Endothelial cell (in vitro differentiated cells): ENCODE results near the gene CAPN1. TPM values are rescaled to one million over a fixed set of nuclear protein-coding genes. Genes with fewer than 3 reads are reported as not detected.

ENCODE experiments used
- DNase-seq: peaks from one replicate; pipeline ENCODE4 v3.0.0; 2021; ENCODE audit warnings: low spot score
- H3K27ac Mint-ChIP-seq: one replicate; pipeline ENCODE4 v1.8.0; 2021; ENCODE audit warnings: mixed read lengths, inconsistent platforms; ENCODE audit not compliant: unreplicated experiment
- H3K27me3 Mint-ChIP-seq: one replicate; pipeline ENCODE4 v1.8.0; 2021; ENCODE audit warnings: mild to moderate bottlenecking, moderate library complexity, mixed read lengths, inconsistent platforms; ENCODE audit not compliant: unreplicated experiment
- H3K36me3 Mint-ChIP-seq: one replicate; pipeline ENCODE4 v1.8.0; 2021; ENCODE audit warnings: mild to moderate bottlenecking, low read depth, mixed read lengths, inconsistent platforms; ENCODE audit not compliant: unreplicated experiment
- H3K4me1 Mint-ChIP-seq: one replicate; pipeline ENCODE4 v1.8.0; 2021; ENCODE audit warnings: mild to moderate bottlenecking, mixed read lengths, inconsistent platforms; ENCODE audit not compliant: unreplicated experiment
- H3K4me3 Mint-ChIP-seq: one replicate; pipeline ENCODE4 v1.8.0; 2021; ENCODE audit warnings: mild to moderate bottlenecking, mixed read lengths, inconsistent platforms; ENCODE audit not compliant: unreplicated experiment
- H3K9me3 Mint-ChIP-seq: one replicate; pipeline ENCODE4 v1.8.0; 2021; ENCODE audit warnings: mixed read lengths, inconsistent platforms; ENCODE audit not compliant: unreplicated experiment
- total RNA-seq: library from RNA; stranded (reverse); fragmentation: NEBNext Ultra II Directional; extraction: Animal tissue kit (Norgen Biotek cat#: 25700); gene quantifications from one replicate; pipeline ENCODE4 v1.2.1, GENCODE V29; 2021; ENCODE audit not compliant: unreplicated experiment
- TF ChIP-seq, protein P1 (sequence below): fragments of 200-600 bp; sonication (generic); IDR thresholded peaks from one replicate; pipeline ENCODE4 v1.5.0; 2021; ENCODE audit warnings: antibody characterized with exemption; ENCODE audit not compliant: unreplicated experiment

CAPN1 gene
- total RNA-seq, 1 donor from 2014 or later, result 148 TPM

DNA sequence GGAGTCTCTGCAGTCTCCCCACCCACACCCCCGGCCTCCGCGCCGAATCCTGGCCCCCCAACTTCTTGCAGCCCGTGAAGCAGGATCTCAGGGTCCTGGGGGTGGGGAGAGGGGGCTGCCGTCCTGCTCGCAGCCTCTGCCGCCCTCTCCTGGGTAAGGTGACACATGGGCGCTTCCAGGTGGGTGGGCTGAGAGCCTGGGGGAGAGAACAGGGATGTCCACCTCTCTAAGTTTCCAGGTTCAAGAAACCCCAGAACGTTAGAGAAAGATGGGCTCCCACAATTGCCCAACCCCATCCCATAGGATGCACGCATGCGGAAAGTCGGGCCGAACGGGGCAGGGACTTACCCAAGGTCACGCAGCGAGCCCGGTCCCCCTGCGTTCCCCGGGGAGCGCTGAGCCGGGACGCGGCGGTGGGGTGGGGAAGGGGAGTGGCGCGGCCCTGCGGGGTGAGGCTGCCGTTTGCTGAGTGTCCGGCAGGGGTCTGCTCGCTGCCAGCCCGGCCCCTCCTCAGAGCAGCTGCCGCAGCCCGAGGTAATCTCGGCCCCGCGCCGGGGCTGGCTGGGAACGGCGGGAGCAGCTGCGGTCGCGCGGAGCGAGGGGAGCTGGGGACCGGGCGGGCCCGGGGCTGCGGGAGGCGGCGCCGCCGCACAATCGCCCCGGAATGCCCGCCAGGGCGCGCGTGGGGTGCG, 705 bp upstream of the CAPN1 start:
- Mint-ChIP-seq H3K27ac (peak overlapping the region; percentile 30), H3K4me1 (peaks cover 6% of the 10 kb centered on the region), H3K4me3 (peak overlapping the region; percentile 90), H3K36me3 (peaks cover 7% of the 10 kb centered on the region), H3K27me3 (peaks cover 8% of the 10 kb centered on the region), H3K9me3 (no peaks in the 10 kb centered on the region)
- DNase-seq, result peak; percentile 83
- TF ChIP-seq, protein P1, sequence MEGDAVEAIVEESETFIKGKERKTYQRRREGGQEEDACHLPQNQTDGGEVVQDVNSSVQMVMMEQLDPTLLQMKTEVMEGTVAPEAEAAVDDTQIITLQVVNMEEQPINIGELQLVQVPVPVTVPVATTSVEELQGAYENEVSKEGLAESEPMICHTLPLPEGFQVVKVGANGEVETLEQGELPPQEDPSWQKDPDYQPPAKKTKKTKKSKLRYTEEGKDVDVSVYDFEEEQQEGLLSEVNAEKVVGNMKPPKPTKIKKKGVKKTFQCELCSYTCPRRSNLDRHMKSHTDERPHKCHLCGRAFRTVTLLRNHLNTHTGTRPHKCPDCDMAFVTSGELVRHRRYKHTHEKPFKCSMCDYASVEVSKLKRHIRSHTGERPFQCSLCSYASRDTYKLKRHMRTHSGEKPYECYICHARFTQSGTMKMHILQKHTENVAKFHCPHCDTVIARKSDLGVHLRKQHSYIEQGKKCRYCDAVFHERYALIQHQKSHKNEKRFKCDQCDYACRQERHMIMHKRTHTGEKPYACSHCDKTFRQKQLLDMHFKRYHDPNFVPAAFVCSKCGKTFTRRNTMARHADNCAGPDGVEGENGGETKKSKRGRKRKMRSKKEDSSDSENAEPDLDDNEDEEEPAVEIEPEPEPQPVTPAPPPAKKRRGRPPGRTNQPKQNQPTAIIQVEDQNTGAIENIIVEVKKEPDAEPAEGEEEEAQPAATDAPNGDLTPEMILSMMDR, result peak; percentile 85

DNA sequence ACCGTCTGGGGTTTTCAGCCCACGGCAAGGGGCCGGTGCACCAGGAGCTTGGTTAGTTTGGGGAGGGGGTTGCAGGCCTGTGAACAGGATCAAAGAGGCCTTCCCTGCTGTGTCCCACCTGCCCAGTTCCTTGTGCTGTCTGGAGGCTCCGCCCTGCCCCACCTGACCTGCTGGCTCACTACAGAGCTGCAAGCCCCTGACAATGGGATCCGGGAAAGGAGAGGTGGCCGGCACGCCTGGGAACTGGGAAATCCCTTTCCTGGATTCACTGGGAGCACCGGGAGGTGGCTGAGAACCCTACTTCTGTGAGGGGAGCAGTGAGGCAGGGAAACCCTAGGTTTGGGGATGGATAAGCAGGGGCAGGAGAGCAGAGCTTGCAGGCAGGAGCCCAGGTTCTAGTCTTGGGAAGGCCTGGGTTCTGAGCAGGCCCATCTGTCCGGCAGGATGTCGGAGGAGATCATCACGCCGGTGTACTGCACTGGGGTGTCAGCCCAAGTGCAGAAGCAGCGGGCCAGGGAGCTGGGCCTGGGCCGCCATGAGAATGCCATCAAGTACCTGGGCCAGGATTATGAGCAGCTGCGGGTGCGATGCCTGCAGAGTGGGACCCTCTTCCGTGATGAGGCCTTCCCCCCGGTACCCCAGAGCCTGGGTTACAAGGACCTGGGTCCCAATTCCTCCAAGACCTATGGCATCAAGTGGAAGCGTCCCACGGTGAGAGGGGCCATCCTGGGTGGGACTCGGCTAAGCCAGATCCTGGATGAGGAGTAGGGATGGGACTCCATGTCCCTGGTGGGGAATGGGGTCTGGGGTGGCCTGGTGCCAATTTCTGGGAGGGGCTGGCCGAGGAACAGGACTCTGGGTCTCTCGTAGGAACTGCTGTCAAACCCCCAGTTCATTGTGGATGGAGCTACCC, 786 bp downstream of the CAPN1 start:
- Mint-ChIP-seq H3K27ac (peak overlapping the region; percentile 45), H3K36me3 (peaks cover 14% of the 10 kb centered on the region), H3K9me3 (no peaks in the 10 kb centered on the region), H3K4me3 (peak overlapping the region; percentile 96), H3K4me1 (peaks cover 10% of the 10 kb centered on the region), H3K27me3 (peaks cover 11% of the 10 kb centered on the region)
- peak; percentile 35 for DNase-seq
- TF ChIP-seq, protein P1, result no peak

DNA sequence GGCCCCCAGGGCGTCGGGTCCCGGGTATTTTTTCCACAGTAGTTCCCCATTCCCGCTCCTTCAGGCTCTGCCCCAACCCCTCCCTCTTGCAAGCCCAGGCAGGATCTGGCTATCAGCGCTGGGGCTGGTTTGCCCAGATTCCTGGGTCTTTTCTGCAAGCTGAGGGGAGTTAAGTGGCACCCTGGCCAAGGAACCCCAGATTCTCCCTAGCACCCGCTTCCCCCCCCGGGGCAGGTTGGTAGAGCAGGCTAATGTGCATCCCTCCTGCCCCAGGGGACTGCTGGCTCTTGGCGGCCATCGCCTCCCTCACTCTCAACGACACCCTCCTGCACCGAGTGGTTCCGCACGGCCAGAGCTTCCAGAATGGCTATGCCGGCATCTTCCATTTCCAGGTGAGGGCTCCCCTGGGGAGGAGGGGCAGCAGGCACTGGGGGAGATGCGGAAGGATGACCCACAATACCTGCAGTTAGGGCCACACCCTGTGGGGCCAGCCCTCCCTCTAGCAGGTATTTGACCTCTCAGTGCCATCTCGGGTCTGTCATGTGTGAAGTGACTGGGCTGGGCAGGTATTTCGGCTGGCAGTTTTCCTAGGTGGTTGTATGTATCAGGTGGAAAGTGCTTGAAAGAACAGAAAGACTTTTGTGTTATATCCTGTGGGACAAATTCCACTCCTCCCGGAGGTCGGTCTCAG, 1.6 kb downstream of the CAPN1 start:
- TF ChIP-seq, protein P1, result no peak
- Mint-ChIP-seq H3K4me1 (peaks cover 10% of the 10 kb centered on the region), H3K27ac (no peak overlapping the region), H3K27me3 (peaks cover 12% of the 10 kb centered on the region), H3K9me3 (no peaks in the 10 kb centered on the region), H3K36me3 (peaks cover 14% of the 10 kb centered on the region), H3K4me3 (peak overlapping the region; percentile 96)
- DNase-seq, result no peak

DNA sequence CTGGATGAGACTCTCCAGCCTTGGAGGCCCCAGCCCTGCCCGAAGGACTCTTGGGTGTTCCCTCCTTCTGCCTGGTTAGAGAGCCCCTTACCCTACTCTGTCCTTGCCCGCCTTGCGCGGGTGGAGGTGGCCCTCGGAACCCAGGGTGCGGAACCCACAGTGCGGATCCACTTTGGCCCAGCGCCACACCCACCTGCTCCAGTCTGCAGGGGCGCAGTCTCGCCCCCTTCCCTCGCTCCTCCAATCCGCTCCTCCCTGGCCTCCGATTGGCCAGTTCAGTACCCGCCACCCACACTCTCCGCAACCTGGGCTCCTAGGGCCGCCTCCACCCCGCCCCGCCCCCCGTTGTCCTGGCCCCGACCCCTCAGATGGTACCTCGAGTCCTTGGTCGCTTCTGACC, 2.4 kb downstream of the CAPN1 start:
- no peak for DNase-seq
- no peak overlapping the region for H3K27ac Mint-ChIP-seq
- H3K4me1 Mint-ChIP-seq, result peaks cover 10% of the 10 kb centered on the region
- TF ChIP-seq, protein P1, result no peak
- no peaks in the 10 kb centered on the region for H3K9me3 Mint-ChIP-seq
- peaks cover 12% of the 10 kb centered on the region for H3K27me3 Mint-ChIP-seq
- peaks cover 14% of the 10 kb centered on the region for H3K36me3 Mint-ChIP-seq
- H3K4me3 Mint-ChIP-seq, result no peak overlapping the region
